NB4 (cell line): Measurements from ENCODE around the gene AQP2.

ENCODE experiments used
- MYC ChIP-seq: IDR thresholded peaks from 2 replicates; pipeline ENCODE4 v1.6.1; 2011; ENCODE audit warnings: low read depth, low read length
- POLR2A ChIP-seq: IDR thresholded peaks from 2 replicates; pipeline ENCODE4 v1.6.1; 2011; ENCODE audit warnings: mild to moderate bottlenecking; ENCODE audit not compliant: insufficient read length; ENCODE audit errors: extremely low read depth
- TF ChIP-seq, protein P1 (sequence below): IDR thresholded peaks from one replicate; pipeline ENCODE4 v1.5.1; 2012; ENCODE audit warnings: low read depth, low read length
- TF ChIP-seq, protein P2 (sequence below): IDR thresholded peaks from 2 replicates; pipeline ENCODE4 v1.6.1; 2011; ENCODE audit warnings: low read depth, low read length

DNA sequence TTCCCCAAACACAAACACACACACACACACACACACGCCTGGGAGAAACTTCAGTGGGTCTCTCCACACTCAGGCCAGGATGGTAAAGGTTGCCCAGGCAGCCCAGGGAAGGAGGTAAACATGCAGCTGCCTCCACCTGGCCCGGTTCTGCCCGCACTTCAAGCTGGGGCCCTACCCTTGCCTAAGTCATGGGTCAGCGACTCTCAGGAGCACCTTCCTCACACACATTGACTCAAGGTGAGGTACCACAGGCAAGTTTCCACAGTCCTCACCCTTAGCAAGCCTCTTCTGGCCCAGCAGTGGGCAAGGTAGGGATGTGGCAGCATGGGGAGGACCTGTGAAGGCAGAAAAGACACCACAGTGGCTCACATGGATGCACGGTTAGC lies 32.8 kb upstream of the AQP2 start:
- TF ChIP-seq POLR2A (no peak), MYC (no peak)
- TF ChIP-seq, protein P1, sequence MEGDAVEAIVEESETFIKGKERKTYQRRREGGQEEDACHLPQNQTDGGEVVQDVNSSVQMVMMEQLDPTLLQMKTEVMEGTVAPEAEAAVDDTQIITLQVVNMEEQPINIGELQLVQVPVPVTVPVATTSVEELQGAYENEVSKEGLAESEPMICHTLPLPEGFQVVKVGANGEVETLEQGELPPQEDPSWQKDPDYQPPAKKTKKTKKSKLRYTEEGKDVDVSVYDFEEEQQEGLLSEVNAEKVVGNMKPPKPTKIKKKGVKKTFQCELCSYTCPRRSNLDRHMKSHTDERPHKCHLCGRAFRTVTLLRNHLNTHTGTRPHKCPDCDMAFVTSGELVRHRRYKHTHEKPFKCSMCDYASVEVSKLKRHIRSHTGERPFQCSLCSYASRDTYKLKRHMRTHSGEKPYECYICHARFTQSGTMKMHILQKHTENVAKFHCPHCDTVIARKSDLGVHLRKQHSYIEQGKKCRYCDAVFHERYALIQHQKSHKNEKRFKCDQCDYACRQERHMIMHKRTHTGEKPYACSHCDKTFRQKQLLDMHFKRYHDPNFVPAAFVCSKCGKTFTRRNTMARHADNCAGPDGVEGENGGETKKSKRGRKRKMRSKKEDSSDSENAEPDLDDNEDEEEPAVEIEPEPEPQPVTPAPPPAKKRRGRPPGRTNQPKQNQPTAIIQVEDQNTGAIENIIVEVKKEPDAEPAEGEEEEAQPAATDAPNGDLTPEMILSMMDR = no peak
- TF ChIP-seq, protein P2, sequence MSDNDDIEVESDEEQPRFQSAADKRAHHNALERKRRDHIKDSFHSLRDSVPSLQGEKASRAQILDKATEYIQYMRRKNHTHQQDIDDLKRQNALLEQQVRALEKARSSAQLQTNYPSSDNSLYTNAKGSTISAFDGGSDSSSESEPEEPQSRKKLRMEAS = no peak
